K562 (cell line): ENCODE measurements around the gene GPN3. TPM values are rescaled to one million over a fixed set of nuclear protein-coding genes. Genes with fewer than 3 reads are reported as not detected.

Source experiments
- BDP1 ChIP-seq: IDR thresholded peaks from 3 replicates; pipeline ENCODE4 v1.6.1; 2011; ENCODE audit not compliant: insufficient read length, insufficient read depth
- CBFA2T2 ChIP-seq: fragments of 450-650 bp; conservative IDR thresholded peaks from 2 replicates; pipeline ENCODE4 v1.6.1; 2017; ENCODE audit warnings: mild to moderate bottlenecking
- CBX8 ChIP-seq: fragments of 200-600 bp; sonication (generic); IDR thresholded peaks from 2 replicates; pipeline ENCODE4 v1.6.1; 2012; ENCODE audit warnings: borderline replicate concordance, mixed run types, low read depth, mild to moderate bottlenecking, moderate library complexity, mixed read lengths, low read length, control low read depth, inconsistent platforms; ENCODE audit not compliant: poor library complexity, severe bottlenecking; ENCODE audit errors: extremely low read depth
- DMBX1 ChIP-seq: fragments of 250-450 bp; sonication (Bioruptor Pico); IDR thresholded peaks from 2 replicates; pipeline ENCODE4 v1.8.0; 2022; ENCODE audit warnings: inconsistent platforms, mild to moderate bottlenecking, moderate library complexity, borderline replicate concordance
- GABPB1 ChIP-seq: sonication (generic); formaldehyde crosslinking; IDR thresholded peaks from 2 replicates; pipeline ENCODE4 v1.8.0; 2022; ENCODE audit warnings: mild to moderate bottlenecking, missing genetic modification reagents
- GTF2F1 ChIP-seq: IDR thresholded peaks from 2 replicates; pipeline ENCODE4 v1.6.1; 2011; ENCODE audit warnings: low read depth, low read length, improper control_type of control experiment
- KAT8 ChIP-seq: fragments of 450-650 bp; IDR thresholded peaks from 2 replicates; pipeline ENCODE4 v1.6.1; 2016; ENCODE audit warnings: low read depth, mild to moderate bottlenecking
- KLF13 ChIP-seq: fragments of 450-650 bp; IDR thresholded peaks from 2 replicates; pipeline ENCODE4 v1.6.1; 2016; ENCODE audit warnings: missing genetic modification characterization, low read depth, mild to moderate bottlenecking, missing compliant biosample characterization, moderate library complexity, borderline replicate concordance
- MCM5 ChIP-seq: fragments of 450-650 bp; IDR thresholded peaks from 2 replicates; pipeline ENCODE4 v1.6.1; 2016; ENCODE audit warnings: low read depth
- POLR3G ChIP-seq: IDR thresholded peaks from 2 replicates; pipeline ENCODE4 v1.6.1; 2011; ENCODE audit not compliant: insufficient read length, insufficient replicate concordance; ENCODE audit errors: extremely low read depth
- RBM17 ChIP-seq: fragments of 200-400 bp; formaldehyde crosslinking; IDR thresholded peaks from 2 replicates; pipeline ENCODE4 v1.6.1; 2017; ENCODE audit warnings: low read depth, mild to moderate bottlenecking, low read length, borderline replicate concordance
- RBM22 ChIP-seq: fragments of 200-400 bp; formaldehyde crosslinking; IDR thresholded peaks from 2 replicates; pipeline ENCODE4 v1.6.1; 2018; ENCODE audit warnings: low read length, low read depth; ENCODE audit not compliant: poor library complexity, severe bottlenecking
- SP2 ChIP-seq: IDR thresholded peaks from 2 replicates; pipeline ENCODE4 v1.6.1; 2011; ENCODE audit warnings: mild to moderate bottlenecking, low read depth, low read length, moderate library complexity; ENCODE audit not compliant: poor library complexity, severe bottlenecking; ENCODE audit errors: extremely low read depth
- ZNF23 ChIP-seq: fragments of 250-450 bp; sonication (Bioruptor Pico); IDR thresholded peaks from 2 replicates; pipeline ENCODE4 v1.4.0; 2020; ENCODE audit warnings: mild to moderate bottlenecking
- ZNF445 ChIP-seq: fragments of 250-450 bp; sonication (Bioruptor Pico); IDR thresholded peaks from 2 replicates; pipeline ENCODE4 v1.4.0; 2020; ENCODE audit warnings: low read depth, mild to moderate bottlenecking, moderate library complexity
- ZNF589 ChIP-seq: fragments of 200-800 bp; sonication (Bioruptor generic); IDR thresholded peaks from 2 replicates; pipeline ENCODE4 v1.6.1; 2016; ENCODE audit warnings: low read depth, missing genetic modification characterization, missing compliant biosample characterization
- polyA plus RNA-seq, 8 experiments: library from polyadenylated mRNA; depleted of rRNA in 4 of 8; stranded (reverse) in 5 of 8; unstranded in 3 of 8; fragments of >200 nt; fragmentation: Nextera tagmentation in 2 of 8; fragmentation: Illumina TruSeq in 1 of 8; extraction: Ambion mirVana in 2 of 8; extraction: Trizol in 1 of 8; gene quantifications; 2 replicates each; pipeline versions ENCODE4 v1.2.1 to v1.2.3, GENCODE V29; 2011 to 2014; ENCODE audit warnings: inconsistent platforms in 1 of 8, missing spikeins in 1 of 8
- total RNA-seq, 7 experiments: library from RNA; depleted of rRNA in 6 of 7; stranded (reverse); fragments of >200 nt in 6 of 7; fragmentation: Illumina TruSeq in 2 of 7; extraction: Trizol in 2 of 7; gene quantifications; 2 replicates each; pipeline versions ENCODE4 v1.2.1 to v1.2.3, GENCODE V29; 2011 to 2021; ENCODE audit warnings: low replicate concordance in 1 of 7
- TF ChIP-seq, protein P1 (sequence below): fragments of 450-650 bp; formaldehyde crosslinking; conservative IDR thresholded peaks from 2 replicates; pipeline ENCODE4 v1.4.0; 2022; ENCODE audit warnings: mild to moderate bottlenecking, missing genetic modification characterization
- TF ChIP-seq, protein P2 (sequence below): fragments of 450-650 bp; IDR thresholded peaks from 2 replicates; pipeline ENCODE4 v1.6.1; 2016; ENCODE audit warnings: low read depth

The GPN3 gene
- total and polyA plus RNA-seq, 9 of the 15 experiments (the other 6 are each of a cell fraction or from before 2014, with no cell fraction given) = 35.8 to 123 (median 64.2) TPM

DNA sequence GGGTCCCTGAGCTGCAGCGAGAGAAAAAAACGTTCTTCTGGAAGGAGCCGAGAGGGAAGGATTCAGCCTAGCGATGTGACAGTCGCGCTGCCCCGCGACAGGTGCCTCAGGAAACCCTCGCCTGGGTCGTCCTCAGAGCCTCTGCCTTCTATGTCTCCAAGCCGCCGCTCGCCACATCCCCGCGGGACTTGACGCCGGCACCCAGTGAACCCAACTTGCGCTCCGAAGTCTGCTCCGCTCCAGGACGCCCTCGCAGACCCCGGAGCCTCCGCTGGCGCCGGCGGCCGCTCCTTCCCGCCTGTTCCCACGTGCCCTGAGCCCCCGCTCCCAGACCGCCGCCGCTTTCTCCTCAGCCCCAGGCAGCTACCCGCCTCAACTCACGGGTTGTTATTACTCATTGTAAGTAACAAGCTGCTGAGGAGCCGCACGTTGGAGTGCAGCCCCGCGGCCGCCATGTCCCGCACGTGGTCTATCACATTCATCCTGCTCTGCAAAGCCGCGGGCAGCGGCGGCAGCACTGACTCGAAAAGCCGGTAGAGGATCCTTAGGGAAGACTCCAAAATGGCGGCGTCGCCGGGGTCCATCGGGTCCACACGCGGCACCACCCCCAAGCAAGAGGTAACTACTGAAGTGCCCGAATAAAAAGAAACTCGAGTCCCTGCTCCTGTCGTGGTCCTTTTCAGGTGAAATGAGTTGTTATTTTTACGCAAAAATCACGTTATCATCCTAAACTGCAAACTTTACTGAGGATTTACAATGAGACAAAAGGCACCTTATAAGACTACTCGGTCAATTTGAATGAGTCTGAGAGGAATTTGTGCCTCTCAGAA, 64.7 kb downstream of the GPN3 start, which contains the start of gene ANAPC7 (continued):
- TF ChIP-seq GABPB1 (CRISPR knock-in tag) = peak; percentile 63
- no peak for TF ChIP-seq RBM17
- no peak for TF ChIP-seq CBX8
- TF ChIP-seq ZNF589 (CRISPR knock-in tag) = no peak
- TF ChIP-seq GTF2F1 = no peak
- no peak for TF ChIP-seq CBFA2T2
- TF ChIP-seq POLR3G = no peak
- TF ChIP-seq, protein P1, sequence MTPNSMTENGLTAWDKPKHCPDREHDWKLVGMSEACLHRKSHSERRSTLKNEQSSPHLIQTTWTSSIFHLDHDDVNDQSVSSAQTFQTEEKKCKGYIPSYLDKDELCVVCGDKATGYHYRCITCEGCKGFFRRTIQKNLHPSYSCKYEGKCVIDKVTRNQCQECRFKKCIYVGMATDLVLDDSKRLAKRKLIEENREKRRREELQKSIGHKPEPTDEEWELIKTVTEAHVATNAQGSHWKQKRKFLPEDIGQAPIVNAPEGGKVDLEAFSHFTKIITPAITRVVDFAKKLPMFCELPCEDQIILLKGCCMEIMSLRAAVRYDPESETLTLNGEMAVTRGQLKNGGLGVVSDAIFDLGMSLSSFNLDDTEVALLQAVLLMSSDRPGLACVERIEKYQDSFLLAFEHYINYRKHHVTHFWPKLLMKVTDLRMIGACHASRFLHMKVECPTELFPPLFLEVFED = no peak
- TF ChIP-seq KAT8 = no peak; the same call in 1 of the 2 replicates
- no peak for TF ChIP-seq MCM5
- TF ChIP-seq DMBX1 = peak; percentile 8; the same call in 1 of the 2 replicates
- no peak for TF ChIP-seq ZNF445
- peak; percentile 68 for TF ChIP-seq RBM22
- TF ChIP-seq KLF13 (tag) = no peak
- TF ChIP-seq, protein P2, sequence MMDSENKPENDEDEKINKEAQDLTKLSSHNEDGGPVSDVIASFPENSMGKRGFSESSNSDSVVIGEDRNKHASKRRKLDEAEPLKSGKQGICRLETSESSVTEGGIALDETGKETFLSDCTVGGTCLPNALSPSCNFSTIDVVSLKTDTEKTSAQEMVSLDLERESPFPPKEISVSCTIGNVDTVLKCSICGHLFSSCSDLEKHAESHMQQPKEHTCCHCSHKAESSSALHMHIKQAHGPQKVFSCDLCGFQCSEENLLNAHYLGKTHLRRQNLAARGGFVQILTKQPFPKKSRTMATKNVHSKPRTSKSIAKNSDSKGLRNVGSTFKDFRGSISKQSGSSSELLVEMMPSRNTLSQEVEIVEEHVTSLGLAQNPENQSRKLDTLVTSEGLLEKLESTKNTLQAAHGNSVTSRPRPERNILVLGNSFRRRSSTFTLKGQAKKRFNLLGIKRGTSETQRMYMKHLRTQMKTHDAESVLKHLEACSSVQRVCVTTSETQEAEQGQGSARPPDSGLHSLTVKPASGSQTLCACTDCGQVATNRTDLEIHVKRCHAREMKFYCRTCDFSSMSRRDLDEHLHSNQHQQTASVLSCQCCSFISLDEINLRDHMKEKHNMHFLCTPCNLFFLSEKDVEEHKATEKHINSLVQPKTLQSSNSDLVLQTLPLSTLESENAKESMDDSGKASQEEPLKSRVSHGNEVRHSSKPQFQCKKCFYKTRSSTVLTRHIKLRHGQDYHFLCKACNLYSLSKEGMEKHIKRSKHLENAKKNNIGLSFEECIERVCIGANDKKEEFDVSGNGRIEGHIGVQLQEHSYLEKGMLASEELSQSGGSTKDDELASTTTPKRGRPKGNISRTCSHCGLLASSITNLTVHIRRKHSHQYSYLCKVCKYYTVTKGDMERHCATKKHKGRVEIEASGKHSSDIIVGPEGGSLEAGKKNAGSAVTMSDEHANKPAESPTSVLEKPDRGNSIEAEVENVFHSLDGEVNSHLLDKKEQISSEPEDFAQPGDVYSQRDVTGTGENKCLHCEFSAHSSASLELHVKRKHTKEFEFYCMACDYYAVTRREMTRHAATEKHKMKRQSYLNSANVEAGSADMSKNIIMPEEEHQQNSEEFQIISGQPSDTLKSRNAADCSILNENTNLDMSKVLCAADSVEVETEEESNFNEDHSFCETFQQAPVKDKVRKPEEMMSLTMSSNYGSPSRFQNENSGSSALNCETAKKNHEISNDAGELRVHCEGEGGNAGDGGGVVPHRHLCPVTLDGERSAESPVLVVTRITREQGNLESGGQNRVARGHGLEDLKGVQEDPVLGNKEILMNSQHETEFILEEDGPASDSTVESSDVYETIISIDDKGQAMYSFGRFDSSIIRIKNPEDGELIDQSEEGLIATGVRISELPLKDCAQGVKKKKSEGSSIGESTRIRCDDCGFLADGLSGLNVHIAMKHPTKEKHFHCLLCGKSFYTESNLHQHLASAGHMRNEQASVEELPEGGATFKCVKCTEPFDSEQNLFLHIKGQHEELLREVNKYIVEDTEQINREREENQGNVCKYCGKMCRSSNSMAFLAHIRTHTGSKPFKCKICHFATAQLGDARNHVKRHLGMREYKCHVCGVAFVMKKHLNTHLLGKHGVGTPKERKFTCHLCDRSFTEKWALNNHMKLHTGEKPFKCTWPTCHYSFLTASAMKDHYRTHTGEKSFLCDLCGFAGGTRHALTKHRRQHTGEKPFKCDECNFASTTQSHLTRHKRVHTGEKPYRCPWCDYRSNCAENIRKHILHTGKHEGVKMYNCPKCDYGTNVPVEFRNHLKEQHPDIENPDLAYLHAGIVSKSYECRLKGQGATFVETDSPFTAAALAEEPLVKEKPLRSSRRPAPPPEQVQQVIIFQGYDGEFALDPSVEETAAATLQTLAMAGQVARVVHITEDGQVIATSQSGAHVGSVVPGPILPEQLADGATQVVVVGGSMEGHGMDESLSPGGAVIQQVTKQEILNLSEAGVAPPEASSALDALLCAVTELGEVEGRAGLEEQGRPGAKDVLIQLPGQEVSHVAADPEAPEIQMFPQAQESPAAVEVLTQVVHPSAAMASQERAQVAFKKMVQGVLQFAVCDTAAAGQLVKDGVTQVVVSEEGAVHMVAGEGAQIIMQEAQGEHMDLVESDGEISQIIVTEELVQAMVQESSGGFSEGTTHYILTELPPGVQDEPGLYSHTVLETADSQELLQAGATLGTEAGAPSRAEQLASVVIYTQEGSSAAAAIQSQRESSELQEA = no peak
- TF ChIP-seq SP2 = no peak
- TF ChIP-seq ZNF23 = no peak
- no peak for TF ChIP-seq BDP1
